Muscle layer of duodenum (tissue), 2 donors: ENCODE data around the gene CYFIP1.
"Not testable (repeated sequence)": the region's sequence is repeated elsewhere in the genome, so short reads cannot be mapped to it uniquely, and the experiment has no call there.

Experiments used
- H3K27ac ChIP-seq: one replicate; pipeline ENCODE4 v1.7.0; 2013; ENCODE audit warnings: mild to moderate bottlenecking, low read length
- H3K27me3 ChIP-seq: one replicate; pipeline ENCODE4 v1.7.0; 2013; ENCODE audit warnings: low read depth, mild to moderate bottlenecking, control low read depth, low read length
- H3K36me3 ChIP-seq, 2 donors: one replicate each; pipeline ENCODE4 v1.7.0; 2013; ENCODE audit warnings: low read length in 2 of 2, control low read depth in 1 of 2, mild to moderate bottlenecking in 1 of 2; ENCODE audit not compliant: insufficient read depth in 2 of 2, control insufficient read depth in 1 of 2
- H3K4me1 ChIP-seq, 2 donors: one replicate each; pipeline ENCODE4 v1.7.0; 2013; ENCODE audit warnings: low read length in 2 of 2, mild to moderate bottlenecking in 2 of 2, control low read depth in 1 of 2, moderate library complexity in 1 of 2; ENCODE audit not compliant: insufficient read depth in 2 of 2, control insufficient read depth in 1 of 2
- H3K4me3 ChIP-seq, 2 donors: one replicate each; pipeline ENCODE4 v1.7.0; 2013; ENCODE audit warnings: low read length in 2 of 2, low read depth in 1 of 2, mild to moderate bottlenecking in 1 of 2
- H3K9me3 ChIP-seq, 2 donors: one replicate each; pipeline ENCODE4 v1.7.0; 2013; ENCODE audit warnings: low read length in 2 of 2, control low read depth in 1 of 2, mild to moderate bottlenecking in 1 of 2; ENCODE audit not compliant: control insufficient read depth in 1 of 2
- donor health status: healthy.

The CYFIP1 gene

DNA sequence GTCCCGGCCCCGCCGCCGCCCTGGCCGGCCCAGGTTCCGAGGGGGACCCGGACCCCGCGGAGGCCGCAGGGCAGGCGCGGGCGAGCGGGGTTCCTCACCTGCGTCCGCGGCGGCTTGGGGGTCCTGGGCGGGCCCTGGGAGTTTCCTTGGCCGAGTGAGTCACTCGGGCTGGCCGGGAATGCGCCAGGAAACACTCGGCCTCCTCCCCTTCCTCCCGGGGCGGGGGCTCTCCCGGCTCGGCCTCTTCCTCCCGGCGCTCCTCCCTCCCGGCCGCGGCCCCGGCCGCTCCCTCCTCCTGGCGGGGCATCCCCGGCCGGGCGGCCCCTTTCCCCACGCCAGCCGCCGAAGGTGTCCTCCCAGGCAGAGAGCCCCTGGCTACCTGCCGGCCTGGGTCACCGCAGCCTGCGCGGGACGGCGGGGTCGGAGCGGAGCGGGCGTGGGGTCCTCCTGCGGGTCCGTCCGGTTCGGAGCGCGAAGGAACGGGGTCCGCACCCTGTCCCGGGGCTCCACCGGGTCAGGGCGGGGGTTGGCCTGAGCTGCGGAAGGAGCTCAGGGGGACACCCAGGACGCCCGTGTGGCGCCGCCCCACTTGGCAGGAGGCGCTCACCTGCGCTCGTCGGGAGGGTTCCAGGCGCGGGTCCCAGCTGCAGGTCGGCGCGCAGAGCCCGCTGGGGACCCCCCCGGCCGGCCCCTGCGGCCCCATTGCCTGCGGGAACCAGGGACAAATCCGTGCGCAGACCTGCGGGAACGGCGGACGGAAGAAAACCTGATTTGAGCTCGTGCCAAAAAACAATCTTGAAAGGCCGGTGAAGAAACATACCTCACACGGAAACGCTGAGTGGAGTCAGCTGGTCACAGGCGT lies at the start of gene CYFIP1:
Gene CYFIP1, minus strand, starts transcription at position 180 of the 862 bp plus-strand sequence. CDS start 33,083 bp downstream, outside the sequence.
- H3K27ac ChIP-seq = peak within 1 kb of the TSS; percentile 65
- H3K4me3 ChIP-seq = peak within 1 kb of the TSS; percentile 72 to 98
- no peaks in the 10 kb centered on the region for H3K9me3 ChIP-seq
- H3K4me1 ChIP-seq = peaks cover 0 to 9% of the 10 kb centered on the region in 2 donors
- no peaks in the 10 kb centered on the region for H3K36me3 ChIP-seq
- H3K27me3 ChIP-seq = no peaks in the 10 kb centered on the region

DNA sequence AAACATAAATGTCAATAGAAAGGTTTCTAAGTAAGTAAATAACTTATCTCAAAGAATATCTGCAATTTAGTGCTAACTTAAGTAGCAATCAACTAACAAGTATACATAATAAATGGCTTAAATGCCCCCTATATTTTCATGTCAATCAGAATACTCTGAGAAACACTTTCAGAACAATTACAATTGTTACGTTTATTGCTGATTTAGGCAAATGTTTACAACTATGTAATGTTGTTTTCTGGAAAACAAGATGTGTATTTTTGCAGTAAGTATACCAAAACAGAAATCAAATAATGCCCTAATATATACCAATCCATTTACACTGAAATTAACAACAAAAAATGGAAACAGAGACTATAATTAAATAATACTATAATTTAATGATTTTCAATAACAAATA lies 46.0 kb upstream of the CYFIP1 start:
- Histone ChIP-seq H3K27me3 (no peaks in the 10 kb centered on the region), H3K4me1 (no peaks in the 10 kb centered on the region), H3K9me3 (no peaks in the 10 kb centered on the region), H3K27ac (no peak overlapping the region), H3K36me3 (peaks cover 49 to 80% of the 10 kb centered on the region in 2 donors), H3K4me3 (no peak overlapping the region)

DNA sequence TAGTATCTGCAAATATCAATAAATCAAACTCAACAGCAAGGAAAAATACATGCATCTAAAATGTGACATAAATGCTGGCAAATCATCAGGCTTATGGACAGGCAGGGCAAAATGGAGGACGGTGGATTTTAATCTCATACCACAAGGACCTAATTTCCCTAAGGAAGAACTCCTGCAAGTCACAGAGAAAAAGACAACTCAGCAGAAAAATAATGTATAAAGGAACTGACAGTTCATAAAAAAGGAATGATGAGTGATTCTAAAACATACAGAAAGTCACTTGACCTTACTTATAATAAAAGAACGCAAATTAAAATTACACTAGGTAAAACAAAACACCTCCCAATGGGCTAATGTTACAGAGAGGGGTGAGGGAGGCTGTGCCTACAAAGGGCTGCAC lies 42.0 kb upstream of the CYFIP1 start:
- H3K27me3 ChIP-seq = no peaks in the 10 kb centered on the region
- H3K36me3 ChIP-seq = peaks cover 49 to 74% of the 10 kb centered on the region in 2 donors
- H3K4me1 ChIP-seq = no peaks in the 10 kb centered on the region
- no peak overlapping the region for H3K27ac ChIP-seq
- no peaks in the 10 kb centered on the region for H3K9me3 ChIP-seq
- H3K4me3 ChIP-seq = no peak overlapping the region

DNA sequence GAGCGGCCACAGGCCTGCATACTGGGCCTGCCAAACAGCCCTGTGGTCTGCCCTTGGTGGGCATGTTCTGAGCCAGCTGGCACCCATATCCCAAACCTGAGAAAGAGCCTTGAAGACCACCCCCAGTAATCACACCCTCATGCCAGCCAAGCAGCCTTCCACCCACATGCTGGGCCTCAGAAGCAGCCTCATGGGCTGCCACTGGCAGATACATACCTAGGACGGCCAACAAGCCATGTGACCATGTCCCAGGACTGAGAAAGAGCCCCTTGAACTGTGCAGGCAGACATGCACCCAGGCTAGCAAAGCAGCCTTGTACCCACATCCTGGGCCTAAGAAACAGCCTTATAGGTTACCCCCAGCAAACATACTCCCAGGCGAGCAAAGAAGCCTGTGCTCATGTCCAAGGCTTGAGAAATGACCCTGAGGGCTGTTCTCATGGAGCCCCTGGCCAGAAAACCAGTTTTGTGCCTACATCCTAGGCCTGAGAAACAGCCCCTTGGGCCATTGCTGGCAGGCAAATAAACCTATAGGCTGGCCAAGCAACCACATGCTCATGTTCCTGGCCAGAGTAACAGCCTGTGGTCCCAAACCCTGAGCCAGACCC lies 34.3 kb upstream of the CYFIP1 start:
- no peak overlapping the region for H3K27ac ChIP-seq
- peaks cover 40 to 74% of the 10 kb centered on the region in 2 donors for H3K36me3 ChIP-seq

DNA sequence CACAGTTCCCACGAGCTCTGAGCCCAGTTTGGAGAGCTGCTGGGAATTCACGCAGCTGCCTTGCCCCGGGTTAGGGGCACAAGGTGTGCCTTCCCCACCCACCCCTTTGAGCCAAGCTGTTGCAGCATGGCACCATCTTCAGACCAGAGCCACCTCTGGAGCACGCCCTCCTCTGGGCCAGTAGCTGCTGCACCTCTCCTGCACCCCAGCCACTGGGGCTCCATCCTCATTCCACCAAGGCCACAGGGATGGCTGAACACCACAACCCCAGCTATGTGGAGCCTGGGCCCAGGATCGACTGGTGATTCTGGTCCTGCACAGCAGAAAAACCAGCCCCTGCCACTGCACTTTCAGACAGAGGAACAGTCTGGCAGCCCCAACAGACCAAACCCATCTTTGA lies 33.5 kb upstream of the CYFIP1 start:
- H3K27ac ChIP-seq = no peak overlapping the region
- peaks cover 38 to 74% of the 10 kb centered on the region in 2 donors for H3K36me3 ChIP-seq

More for the DNA sequence above, 34.3 kb upstream of the CYFIP1 start:
- no peaks in the 10 kb centered on the region for H3K4me1 ChIP-seq
- H3K27me3 ChIP-seq = no peaks in the 10 kb centered on the region
- no peak overlapping the region for H3K4me3 ChIP-seq
- H3K9me3 ChIP-seq = no peaks in the 10 kb centered on the region

DNA sequence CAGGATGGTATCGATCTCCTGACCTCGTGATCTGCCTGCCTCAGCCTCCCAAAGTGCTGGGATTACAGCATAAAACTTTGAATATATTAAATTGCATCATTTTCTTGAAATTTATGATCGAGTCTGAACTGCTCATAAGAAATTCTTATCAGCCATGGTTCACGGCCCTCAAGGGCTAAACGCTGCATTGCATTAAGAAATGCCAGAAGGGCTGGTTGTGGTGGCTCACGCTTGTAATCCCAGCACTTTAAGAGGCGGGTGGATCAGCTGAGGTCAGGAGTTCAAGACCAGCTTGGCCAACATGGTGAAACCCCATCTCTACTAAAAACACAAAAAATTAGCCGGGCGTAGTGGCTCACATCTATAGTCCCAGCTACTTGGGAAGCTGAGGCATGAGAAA lies 32.4 kb upstream of the CYFIP1 start:
- H3K27me3 ChIP-seq, H3K9me3 ChIP-seq, H3K27ac ChIP-seq, H3K4me3 ChIP-seq, H3K4me1 ChIP-seq: not testable (repeated sequence)
- peaks cover 36 to 74% of the 10 kb centered on the region in 2 donors for H3K36me3 ChIP-seq

More for the DNA sequence above, 33.5 kb upstream of the CYFIP1 start:
- Histone ChIP-seq H3K4me1 (no peaks in the 10 kb centered on the region), H3K9me3 (no peaks in the 10 kb centered on the region), H3K27me3 (no peaks in the 10 kb centered on the region), H3K4me3 (no peak overlapping the region)

DNA sequence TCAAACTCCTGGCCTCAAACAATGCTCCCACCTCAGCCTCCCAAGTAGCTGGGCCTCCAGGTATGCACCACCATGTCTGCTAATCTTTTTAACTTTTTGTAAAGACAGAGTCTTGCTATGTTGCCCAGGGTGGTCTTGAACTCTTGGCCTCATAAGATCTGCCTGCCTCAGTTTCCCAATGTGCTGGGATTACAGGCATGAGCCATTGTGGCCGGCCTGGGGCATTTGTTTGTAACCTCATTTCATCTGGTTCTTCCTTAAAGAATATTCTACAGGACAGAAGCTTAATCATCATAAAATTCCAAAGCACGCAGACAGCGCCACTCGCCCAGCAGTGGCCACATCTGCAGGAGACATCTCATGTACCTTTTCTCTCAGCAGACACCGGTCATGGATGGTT lies 23.6 kb upstream of the CYFIP1 start:
- Histone ChIP-seq H3K27ac (no peak overlapping the region), H3K27me3 (no peaks in the 10 kb centered on the region), H3K9me3 (no peaks in the 10 kb centered on the region), H3K4me1 (no peaks in the 10 kb centered on the region), H3K4me3 (no peak overlapping the region), H3K36me3 (peaks cover 42 to 76% of the 10 kb centered on the region in 2 donors)

DNA sequence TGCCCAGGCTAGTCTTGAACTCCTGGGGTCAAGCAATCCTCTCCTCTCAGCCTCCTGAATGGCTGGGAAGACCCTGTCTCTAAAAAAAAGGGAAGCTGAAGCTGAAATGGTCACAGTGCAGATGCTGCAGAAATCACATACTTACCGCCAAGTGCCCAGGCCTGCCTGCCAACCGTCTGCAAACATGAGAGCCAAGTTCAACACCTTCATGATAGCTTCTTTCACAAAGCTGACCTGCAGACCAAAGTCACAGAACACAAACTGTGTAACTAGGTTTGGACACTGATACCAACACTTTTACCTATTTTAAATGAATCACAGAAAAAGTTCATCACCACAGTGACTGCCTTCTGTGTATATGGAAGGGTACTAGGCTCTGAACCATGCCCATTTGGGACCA lies 22.8 kb upstream of the CYFIP1 start:
- Histone ChIP-seq H3K4me3 (no peak overlapping the region), H3K36me3 (peaks cover 36 to 67% of the 10 kb centered on the region in 2 donors), H3K9me3 (no peaks in the 10 kb centered on the region), H3K4me1 (no peaks in the 10 kb centered on the region), H3K27me3 (no peaks in the 10 kb centered on the region), H3K27ac (no peak overlapping the region)

DNA sequence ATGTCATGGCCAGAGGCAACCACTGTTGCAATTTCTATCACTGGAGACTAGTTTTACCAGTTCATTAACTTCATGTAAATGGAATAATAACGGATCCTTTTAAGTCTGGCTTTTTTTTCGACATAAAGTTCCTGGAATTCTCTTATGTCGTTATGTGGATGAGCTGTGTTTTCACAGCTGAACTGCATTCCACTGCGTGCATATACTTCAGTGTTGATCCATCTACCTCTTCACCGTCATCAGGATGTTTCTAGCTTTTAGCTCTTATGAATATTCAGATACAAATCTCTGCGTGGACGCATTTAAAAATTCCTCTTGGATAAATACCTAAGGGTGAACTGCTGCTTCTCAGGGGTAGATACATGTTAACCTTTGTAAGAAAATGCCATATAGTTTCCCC lies 15.6 kb upstream of the CYFIP1 start:
- Histone ChIP-seq H3K9me3 (no peaks in the 10 kb centered on the region), H3K27ac (no peak overlapping the region), H3K4me1 (no peaks in the 10 kb centered on the region), H3K4me3 (no peak overlapping the region), H3K36me3 (peaks cover 4 to 17% of the 10 kb centered on the region in 2 donors), H3K27me3 (no peaks in the 10 kb centered on the region)

DNA sequence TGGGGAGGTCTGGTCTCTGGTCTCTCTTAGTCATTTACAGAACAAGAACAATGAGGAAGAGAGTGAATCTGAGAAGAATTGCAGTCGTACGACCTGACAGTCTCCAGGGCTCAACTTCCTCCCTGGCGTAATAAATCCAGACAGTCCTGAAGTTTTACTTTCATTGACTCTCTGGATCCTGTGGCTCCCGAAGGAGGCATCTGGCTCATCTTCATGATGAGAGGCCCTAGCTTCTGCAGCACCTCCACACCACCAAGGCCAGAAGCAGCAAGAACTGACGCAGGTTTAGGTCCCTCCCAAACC lies 11.8 kb upstream of the CYFIP1 start:
- no peaks in the 10 kb centered on the region for H3K9me3 ChIP-seq

DNA sequence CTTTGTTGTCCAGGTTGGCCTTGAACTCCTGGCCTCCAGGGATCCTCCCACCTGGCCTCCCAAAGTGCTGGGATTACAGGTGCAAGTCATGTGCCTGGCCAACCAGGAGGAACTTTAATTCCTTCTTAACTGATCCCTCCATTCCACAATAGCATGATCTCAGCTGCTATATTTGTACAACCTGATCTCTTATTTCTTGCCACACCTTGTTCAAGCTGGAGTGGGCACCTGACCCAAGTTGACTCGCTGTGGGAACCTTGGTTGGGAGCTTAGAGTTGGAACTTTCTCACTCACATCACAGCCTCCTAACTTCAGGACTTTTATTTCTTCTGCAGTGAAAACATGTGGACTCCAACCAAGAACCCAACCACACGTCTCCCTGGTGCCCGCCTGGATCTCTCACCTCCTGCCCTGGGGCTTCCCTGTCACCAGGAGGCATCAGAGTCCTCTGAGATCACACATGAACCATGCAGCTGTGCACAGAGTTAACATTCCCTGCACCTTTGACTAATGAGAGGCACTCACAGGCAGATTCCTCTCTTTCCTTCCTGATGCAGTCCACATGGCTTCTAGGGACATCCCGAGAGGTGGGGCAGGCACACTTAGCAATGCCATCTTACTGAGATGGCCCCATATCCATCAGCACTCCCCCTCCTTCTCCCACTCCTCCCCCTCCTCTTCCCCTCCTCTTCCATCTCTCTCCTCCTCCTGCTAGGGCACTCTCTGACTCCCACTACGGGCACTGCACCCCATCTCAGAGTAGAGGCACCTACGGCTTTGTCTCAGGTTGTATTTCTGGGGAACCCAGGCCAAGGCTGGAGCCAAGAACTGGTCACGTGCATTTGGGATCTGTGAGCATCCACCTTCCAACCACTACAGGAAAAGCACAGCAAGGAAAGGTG lies 9.7 kb upstream of the CYFIP1 start:
- Histone ChIP-seq H3K36me3 (peaks cover 4 to 8% of the 10 kb centered on the region in 2 donors), H3K4me1 (no peaks in the 10 kb centered on the region), H3K27me3 (no peaks in the 10 kb centered on the region), H3K4me3 (no peak overlapping the region), H3K27ac (no peak overlapping the region), H3K9me3 (no peaks in the 10 kb centered on the region)

More for the DNA sequence above, 11.8 kb upstream of the CYFIP1 start:
- Histone ChIP-seq H3K27ac (no peak overlapping the region), H3K4me3 (no peak overlapping the region), H3K27me3 (no peaks in the 10 kb centered on the region), H3K4me1 (no peaks in the 10 kb centered on the region), H3K36me3 (peaks cover 4 to 8% of the 10 kb centered on the region in 2 donors)
